Uterus (tissue), 2 donors: ENCODE results near the gene ARHGAP15.

ENCODE experiments used
- POLR2A ChIP-seq, 2 donors: fragments of 450-650 bp; IDR thresholded peaks; one replicate each; pipeline ENCODE4 v1.6.1; 2016; ENCODE audit warnings: antibody characterized with exemption in 2 of 2, mild to moderate bottlenecking in 1 of 2, moderate library complexity in 1 of 2
- TF ChIP-seq, protein P1 (sequence below), 4 experiments: fragments of 200-600 bp in 2 of 4; fragments of 450-650 bp in 2 of 4; sonication (generic) in 2 of 4; IDR thresholded peaks; one replicate each; pipeline ENCODE4 v1.5.1; 2016 to 2019; ENCODE audit warnings: antibody characterized with exemption in 4 of 4, mild to moderate bottlenecking in 2 of 4, moderate library complexity in 1 of 4

DNA sequence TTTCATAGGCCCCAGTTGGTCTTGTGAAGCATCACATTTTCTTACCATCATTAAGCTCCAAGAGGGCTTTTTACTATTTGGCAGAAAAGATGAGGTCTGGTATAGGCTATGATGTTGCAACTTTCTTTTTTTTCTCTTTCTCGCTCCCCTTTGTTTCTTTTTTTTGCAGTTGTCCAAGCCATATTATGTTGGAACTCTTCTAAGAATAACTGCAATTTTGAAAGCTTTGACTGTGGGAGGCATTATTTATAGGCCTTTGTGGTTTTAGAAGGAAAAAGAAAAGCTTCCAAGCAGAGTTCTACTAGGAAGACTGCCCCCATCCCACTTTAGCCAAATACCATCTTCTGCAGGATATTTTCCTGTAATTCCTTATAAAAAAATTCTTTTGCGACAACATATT lies 571.6 kb downstream of the ARHGAP15 start:
- TF ChIP-seq, protein P1, sequence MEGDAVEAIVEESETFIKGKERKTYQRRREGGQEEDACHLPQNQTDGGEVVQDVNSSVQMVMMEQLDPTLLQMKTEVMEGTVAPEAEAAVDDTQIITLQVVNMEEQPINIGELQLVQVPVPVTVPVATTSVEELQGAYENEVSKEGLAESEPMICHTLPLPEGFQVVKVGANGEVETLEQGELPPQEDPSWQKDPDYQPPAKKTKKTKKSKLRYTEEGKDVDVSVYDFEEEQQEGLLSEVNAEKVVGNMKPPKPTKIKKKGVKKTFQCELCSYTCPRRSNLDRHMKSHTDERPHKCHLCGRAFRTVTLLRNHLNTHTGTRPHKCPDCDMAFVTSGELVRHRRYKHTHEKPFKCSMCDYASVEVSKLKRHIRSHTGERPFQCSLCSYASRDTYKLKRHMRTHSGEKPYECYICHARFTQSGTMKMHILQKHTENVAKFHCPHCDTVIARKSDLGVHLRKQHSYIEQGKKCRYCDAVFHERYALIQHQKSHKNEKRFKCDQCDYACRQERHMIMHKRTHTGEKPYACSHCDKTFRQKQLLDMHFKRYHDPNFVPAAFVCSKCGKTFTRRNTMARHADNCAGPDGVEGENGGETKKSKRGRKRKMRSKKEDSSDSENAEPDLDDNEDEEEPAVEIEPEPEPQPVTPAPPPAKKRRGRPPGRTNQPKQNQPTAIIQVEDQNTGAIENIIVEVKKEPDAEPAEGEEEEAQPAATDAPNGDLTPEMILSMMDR (IDR thresholded peaks at IDR 0.05): no peak
- TF ChIP-seq POLR2A (IDR thresholded peaks at IDR 0.05): no peak
